NAMALWA (cell line): ENCODE results near the gene TMEM61.
A peak's percentile ranks its signal among the peaks of the same experiment; 100 is the strongest.
"Not testable (repeated sequence)": the region's sequence is repeated elsewhere in the genome, so short reads cannot be mapped to it uniquely, and the experiment has no call there.

Experiments
- DNase-seq: peaks from one replicate; pipeline ENCODE4 v3.0.0-alpha.2; 2015; ENCODE audit warnings: low spot score

TMEM61 gene

DNA sequence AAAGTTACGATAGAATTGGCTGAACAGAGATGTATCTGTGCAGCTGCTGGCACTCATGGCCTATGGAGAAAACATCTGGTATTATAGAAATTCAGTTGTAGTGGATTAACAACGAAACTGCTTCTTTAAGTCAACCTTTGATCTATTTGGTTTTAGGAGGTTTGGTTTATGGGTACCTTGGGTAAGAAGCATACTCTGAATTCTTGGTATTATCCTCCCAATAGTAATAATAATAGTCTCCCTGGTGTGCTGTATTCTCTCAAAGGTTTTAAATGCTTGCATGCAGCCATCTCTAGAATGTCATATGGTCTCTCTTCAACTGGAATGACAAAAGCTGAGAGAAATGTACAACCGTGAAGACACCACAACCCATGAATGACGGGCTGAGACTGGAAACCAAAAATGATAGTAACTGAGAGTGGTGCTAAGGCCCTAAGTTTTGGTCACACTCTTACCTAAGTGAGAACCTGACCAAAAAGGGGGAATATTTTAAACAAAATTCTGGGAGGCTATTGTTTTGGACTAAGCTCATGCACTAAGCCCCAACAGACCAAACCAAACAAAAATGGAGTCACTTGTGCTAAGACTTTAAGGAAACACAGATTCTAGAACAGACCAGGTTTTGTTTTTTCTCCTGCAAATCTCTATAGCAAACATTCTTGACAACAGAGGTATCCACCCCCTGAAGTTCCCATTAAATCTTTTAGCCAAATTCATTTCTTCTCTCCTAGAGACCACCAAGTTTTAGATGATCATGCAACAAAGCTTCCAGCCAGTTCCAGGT is 17.6 kb upstream of the TMEM61 start:
- DNase-seq: no peak

GRCh38 chr1:54963829-54964228 is 16.6 kb upstream of the TMEM61 start:
- DNase-seq: not testable (repeated sequence)

- DNase-seq: peak; percentile 56
Observed at GRCh38 chr1:54965624-54966340, 14.6 kb upstream of the TMEM61 start.

DNA sequence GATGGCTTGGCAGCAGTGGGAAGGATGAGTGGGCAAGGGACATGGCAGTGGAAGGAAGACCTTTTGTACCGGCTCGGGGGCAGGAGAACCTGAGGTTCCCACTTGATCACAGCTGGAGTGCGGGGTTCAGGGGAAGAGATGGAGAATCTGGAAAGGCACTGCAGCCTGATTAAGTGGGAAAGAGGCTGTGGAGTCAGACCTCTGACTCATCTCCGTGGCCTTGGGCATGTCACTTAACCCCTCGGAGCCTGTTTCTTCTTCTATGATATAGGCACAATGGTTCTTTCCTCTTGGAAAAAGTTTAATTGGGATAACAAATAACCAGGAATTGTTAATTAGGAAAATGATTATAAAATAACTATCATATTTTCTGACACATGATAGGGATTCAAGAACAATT is 13.1 kb upstream of the TMEM61 start:
- no peak for DNase-seq

DNA sequence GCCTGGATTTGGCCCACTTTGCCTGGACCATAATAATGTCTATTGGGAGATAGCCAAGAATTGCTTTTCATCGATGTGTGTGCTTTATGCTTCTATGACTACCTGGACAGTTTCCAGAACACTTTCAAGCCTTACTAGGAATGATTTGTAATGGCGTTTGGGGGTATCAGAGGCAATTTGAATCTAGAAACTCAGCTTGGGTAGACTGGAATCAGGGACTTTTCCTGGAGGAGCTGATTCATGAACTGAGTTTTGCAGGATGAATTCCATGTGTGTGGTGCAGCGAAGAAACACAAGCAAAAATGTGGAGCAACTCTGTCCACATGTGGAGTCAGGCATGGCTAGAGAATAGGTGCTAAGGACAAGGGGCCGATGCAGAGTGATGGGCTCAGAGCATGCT is 11.9 kb upstream of the TMEM61 start:
- no peak for DNase-seq

DNA sequence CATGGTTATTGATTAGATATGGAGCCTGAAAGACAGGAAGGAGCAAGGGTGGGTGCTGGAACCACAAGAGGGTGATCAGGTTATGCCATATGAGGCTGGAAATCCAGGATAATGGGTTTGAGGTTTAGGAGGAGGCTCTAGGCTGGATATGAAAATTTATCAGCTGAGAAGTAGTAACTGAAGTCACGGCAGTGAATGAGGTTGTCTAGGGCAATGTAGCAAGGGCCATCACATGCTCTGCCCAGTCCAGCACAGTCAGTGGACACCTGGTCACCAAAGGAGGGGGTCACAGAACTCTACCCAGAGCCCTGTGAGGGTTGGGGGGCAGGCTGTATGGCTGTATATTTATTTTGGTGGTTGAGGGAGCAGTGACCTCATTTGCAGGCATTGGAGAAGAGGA is 10.5 kb upstream of the TMEM61 start:
- no peak for DNase-seq

- DNase-seq: no peak
Observed at GRCh38 chr1:54970901-54971300, 9.5 kb upstream of the TMEM61 start.

- peak; percentile 21 for DNase-seq
Observed at GRCh38 chr1:54971317-54971791, 9.1 kb upstream of the TMEM61 start.

DNA sequence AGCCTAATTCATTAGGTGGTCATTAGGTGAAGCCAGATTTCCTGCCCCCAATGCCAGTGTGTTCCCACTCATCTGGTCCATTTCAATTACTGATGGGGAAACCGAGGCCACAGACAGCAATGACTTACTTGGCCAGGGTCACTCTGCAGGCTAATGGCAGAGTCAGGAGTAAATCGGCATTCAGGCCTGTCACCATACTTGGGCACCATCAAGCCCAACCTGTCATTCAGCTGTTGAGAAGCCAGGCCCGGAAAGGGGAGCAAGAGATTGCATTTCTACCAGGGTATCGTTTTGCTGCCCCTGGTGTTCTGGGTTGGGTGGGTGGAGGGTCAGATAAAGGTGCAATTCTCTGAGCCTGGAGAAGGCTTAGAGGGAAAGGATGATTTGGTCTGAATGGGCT is 8.0 kb upstream of the TMEM61 start:
- no peak for DNase-seq

- no peak for DNase-seq
Observed at GRCh38 chr1:54973205-54973921, 7.1 kb upstream of the TMEM61 start.

- no peak for DNase-seq
Observed at GRCh38 chr1:54975356-54976108, 4.9 kb upstream of the TMEM61 start.

DNA sequence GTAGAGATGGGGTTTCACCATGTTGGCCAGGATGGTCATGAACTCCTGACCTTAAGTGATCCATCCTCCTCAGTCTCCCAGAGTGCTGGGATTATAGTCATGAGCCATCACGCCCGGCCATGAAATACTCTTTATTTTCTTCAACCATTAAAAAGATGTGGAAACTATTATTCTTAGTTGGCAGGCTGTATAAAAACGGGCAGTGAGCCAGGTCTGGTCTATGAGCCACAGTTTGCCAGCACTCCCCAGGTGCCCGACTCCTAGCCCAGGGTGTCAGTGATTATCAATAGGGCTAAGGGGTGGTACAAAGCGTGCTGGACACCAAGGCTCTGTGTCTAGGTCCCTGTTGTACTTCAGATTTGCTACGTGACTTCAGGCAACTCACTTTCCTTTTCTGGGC is 3.7 kb upstream of the TMEM61 start:
- DNase-seq: no peak

- DNase-seq: no peak
Observed at GRCh38 chr1:54977533-54978297, 2.7 kb upstream of the TMEM61 start.

- DNase-seq: no peak
Observed at GRCh38 chr1:54978528-54979326, 1.7 kb upstream of the TMEM61 start.

- no peak for DNase-seq
Observed at GRCh38 chr1:54979327-54979891, 1.0 kb upstream of the TMEM61 start.

DNA sequence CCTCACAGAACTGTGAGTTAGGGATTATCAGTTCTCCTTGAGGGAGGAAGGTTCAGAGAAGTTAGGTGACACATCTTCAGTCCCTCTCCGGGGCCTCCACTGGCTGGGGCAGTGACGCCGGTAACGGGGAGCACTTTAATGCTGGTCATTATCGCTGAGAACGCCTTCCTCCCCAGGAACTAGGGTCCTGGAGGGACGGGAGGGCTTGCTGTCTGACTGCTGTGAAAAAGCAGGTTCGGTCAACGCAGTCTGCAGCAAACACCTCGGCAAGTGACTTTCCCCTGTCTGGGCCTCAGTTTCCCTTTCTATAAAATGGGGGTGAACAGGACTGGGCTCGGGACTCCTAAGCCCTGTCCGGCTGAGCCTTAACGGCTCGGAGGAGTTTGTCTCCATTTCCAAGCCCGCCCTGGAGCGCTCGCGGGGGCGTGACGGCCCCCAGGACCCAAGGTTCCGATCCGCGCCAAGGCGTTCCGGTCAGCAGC is 341 bp upstream of the TMEM61 start:
- no peak for DNase-seq

DNA sequence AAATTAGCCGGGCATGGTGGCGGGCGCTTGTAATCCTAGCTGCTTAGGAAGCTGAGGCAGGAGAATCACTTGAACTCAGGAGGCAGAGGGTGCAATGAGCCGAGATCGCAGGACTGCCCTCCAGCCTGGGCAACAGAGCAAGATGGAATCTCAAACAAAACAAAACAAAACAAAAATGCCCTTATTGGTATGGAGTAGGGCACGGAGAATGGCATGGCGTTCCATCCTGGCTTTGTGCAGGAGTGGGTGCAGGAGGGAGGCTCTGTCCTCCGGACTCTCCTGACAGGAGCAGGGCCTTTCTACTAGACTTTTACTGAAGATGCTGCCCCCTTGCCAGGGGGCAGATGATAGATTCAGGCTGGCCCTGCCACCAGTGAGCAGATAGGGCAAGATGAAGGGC is 1.0 kb downstream of the TMEM61 start:
- no peak for DNase-seq

DNA sequence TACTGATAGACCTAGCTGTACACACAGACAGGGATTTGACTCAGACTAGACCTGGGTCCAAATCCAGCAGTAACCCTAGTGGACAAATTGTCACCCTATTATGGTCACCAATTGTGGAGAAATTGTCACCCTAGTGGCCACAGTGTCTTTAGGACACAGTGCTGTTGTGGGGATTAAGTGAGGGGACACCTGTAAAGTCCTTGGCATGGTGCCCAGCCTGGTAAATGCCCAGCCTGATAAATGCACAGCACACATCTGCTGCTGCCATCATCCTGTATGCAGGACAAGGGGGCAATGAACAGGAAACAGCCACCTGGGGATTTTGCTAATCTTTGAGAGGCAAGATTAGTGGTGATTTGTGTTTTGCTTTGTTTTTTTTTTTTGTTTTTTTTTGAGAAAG is 2.3 kb downstream of the TMEM61 start:
- peak; percentile 45 for DNase-seq

- no peak for DNase-seq
Observed at GRCh38 chr1:54984131-54984842, 3.9 kb downstream of the TMEM61 start.
